Effector memory CD4-positive, alpha-beta T cell (primary cell): ENCODE measurements around the gene ZNF106.

Experiments
- DNase-seq, 3 donors: peaks; one replicate each; pipeline ENCODE4 v3.0.0-alpha.2; 2020
- H3K27ac ChIP-seq: 2 replicates; pipeline ENCODE4 v1.7.0; 2013; ENCODE audit warnings: mild to moderate bottlenecking, low read length, moderate library complexity; ENCODE audit not compliant: insufficient read depth, poor library complexity, severe bottlenecking
- H3K27me3 ChIP-seq: replicated peaks from 2 replicates; pipeline ENCODE4 v1.7.0; 2013; ENCODE audit warnings: mild to moderate bottlenecking, low read length; ENCODE audit not compliant: insufficient read depth, control insufficient read depth, poor library complexity, severe bottlenecking
- H3K36me3 ChIP-seq: 2 replicates; pipeline ENCODE4 v1.7.0; 2013; ENCODE audit warnings: mild to moderate bottlenecking, low read length, moderate library complexity; ENCODE audit not compliant: control insufficient read depth, insufficient read depth
- H3K4me1 ChIP-seq: 2 replicates; pipeline ENCODE4 v1.7.0; 2013; ENCODE audit warnings: low read length, mild to moderate bottlenecking; ENCODE audit not compliant: control insufficient read depth, insufficient read depth, poor library complexity, severe bottlenecking
- H3K4me3 ChIP-seq: 2 replicates; pipeline ENCODE4 v1.7.0; 2013; ENCODE audit warnings: low read length, low read depth, mild to moderate bottlenecking; ENCODE audit not compliant: insufficient read depth, poor library complexity, severe bottlenecking
- H3K9me3 ChIP-seq: 2 replicates; pipeline ENCODE4 v1.7.0; 2013; ENCODE audit warnings: mild to moderate bottlenecking, low read length, moderate library complexity; ENCODE audit not compliant: control insufficient read depth

ZNF106 gene

DNA sequence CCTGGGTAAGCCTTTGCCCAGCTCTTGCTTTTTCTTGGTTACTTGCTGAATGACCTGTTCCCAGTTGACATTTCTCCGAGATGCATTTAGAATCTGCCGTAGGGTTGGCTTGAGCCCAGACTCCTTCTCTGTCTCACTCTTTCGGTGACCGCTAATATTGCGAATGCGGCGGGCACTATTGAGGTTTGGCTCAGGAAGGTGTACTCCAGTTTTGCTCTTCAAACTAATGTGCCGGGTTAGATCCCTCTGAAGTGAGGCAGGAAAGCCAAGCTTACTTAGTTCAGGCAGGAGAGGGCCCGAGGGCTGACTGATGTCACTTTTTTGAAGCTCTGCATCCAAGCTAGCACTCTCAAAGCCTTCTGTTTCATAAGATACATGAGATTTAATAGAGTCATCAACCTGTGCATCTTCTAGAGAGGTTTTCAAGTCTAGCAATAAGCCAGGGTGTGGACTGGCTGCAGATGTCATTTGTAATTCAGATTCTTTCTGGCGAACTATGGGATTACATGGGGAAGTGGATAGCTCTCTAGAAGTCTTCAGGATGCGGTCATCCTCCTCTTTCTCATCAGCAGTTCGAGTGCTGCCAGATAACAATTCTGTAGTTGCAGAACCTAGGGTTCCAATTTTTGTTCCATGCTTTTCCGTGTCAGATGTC lies 41.0 kb downstream of the ZNF106 start:
- H3K27me3 ChIP-seq = no peaks in the 10 kb centered on the region
- peaks cover 46% of the 10 kb centered on the region for H3K36me3 ChIP-seq
- H3K4me3 ChIP-seq = no peak overlapping the region
- DNase-seq = no peak
- H3K4me1 ChIP-seq = no peaks in the 10 kb centered on the region
- no peak overlapping the region for H3K27ac ChIP-seq
- H3K9me3 ChIP-seq = no peaks in the 10 kb centered on the region

- no peak for DNase-seq
- Histone ChIP-seq H3K9me3 (no peaks in the 10 kb centered on the region), H3K27ac (no peak overlapping the region), H3K4me3 (no peak overlapping the region), H3K4me1 (no peaks in the 10 kb centered on the region), H3K27me3 (no peaks in the 10 kb centered on the region), H3K36me3 (peaks cover 51% of the 10 kb centered on the region)
Measured at GRCh38 chr15:42448281-42448680, 42.7 kb downstream of the ZNF106 start.

DNA sequence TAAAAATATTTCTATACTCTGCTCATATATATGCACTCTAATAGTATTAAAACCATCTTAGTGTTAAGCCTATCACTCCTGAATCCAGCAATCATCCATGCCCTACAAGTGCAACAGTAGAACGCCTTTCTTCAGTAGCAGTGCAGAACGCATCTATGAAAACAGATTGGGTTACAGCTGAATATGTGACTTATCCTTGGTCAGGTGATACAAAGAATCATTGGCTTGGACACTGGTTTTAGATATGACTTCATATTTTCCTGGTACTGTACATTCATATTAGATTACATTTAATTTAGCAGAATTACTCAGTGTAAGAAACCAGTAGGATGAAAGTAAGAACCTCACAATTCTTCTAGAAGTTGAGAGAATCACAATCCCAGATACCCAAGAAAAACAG lies 43.3 kb downstream of the ZNF106 start:
- Histone ChIP-seq H3K27me3 (no peaks in the 10 kb centered on the region), H3K27ac (no peak overlapping the region), H3K36me3 (peaks cover 51% of the 10 kb centered on the region), H3K4me1 (no peaks in the 10 kb centered on the region), H3K9me3 (no peaks in the 10 kb centered on the region), H3K4me3 (no peak overlapping the region)
- DNase-seq = no peak

DNA sequence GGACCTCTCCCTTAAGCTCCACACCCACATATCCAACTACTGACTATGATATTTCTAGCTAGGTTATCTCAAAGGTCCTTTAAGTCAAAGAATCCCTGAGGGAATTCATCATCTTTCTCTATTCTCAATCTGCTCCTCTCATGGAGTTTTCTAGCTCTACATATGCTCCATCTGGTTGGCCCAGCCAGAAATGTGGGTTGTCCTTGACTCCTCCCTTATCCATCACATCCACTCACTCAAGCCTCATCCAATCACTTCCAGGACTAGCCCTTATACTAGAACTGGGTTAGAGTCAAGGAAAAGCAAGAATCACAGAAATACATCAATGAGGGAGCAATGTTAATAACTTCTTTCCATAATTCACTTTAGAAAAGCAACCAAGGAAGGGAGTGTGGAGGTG lies 45.4 kb downstream of the ZNF106 start:
- Histone ChIP-seq H3K36me3 (peaks cover 47% of the 10 kb centered on the region), H3K4me1 (no peaks in the 10 kb centered on the region), H3K9me3 (no peaks in the 10 kb centered on the region), H3K27ac (no peak overlapping the region), H3K27me3 (no peaks in the 10 kb centered on the region), H3K4me3 (no peak overlapping the region)
- DNase-seq = no peak

DNA sequence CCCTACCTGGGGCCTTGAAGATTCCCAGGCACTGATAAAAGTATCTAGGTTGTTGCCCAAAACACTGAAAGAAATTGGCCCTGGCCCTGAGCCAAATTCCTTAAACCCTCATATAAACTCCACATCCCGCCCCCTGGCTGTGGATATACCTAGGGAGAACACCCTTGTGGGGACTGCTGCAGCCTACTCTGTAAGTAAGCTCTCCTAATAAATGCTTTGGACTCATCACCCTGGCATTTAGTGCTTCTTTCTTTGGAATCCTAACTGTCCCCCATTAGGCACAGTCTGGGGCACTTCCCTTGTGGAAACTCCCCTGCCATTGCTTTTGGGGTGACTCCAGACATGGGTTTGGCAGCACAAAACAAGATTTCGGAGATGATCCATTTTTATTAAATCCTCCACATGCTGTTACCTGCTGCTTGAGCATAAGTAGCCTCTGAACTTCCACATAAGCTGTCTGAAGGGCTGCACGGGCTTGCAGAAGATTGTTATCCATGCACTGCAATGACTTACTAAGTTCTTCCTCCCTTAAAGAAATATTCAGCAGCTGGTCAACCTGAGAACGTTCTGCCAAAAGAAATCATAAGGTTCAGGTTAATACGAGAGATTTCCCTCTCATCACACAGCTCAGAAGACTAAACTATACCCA lies 46.4 kb downstream of the ZNF106 start:
- Histone ChIP-seq H3K9me3 (no peaks in the 10 kb centered on the region), H3K27ac (no peak overlapping the region), H3K4me3 (no peak overlapping the region), H3K4me1 (no peaks in the 10 kb centered on the region), H3K27me3 (no peaks in the 10 kb centered on the region), H3K36me3 (peaks cover 44% of the 10 kb centered on the region)
- no peak for DNase-seq

- no peak for DNase-seq
- Histone ChIP-seq H3K4me3 (no peak overlapping the region), H3K27me3 (no peaks in the 10 kb centered on the region), H3K27ac (no peak overlapping the region), H3K9me3 (no peaks in the 10 kb centered on the region), H3K4me1 (no peaks in the 10 kb centered on the region), H3K36me3 (peaks cover 48% of the 10 kb centered on the region)
Measured at GRCh38 chr15:42427429-42428223, 63.3 kb downstream of the ZNF106 start.

DNA sequence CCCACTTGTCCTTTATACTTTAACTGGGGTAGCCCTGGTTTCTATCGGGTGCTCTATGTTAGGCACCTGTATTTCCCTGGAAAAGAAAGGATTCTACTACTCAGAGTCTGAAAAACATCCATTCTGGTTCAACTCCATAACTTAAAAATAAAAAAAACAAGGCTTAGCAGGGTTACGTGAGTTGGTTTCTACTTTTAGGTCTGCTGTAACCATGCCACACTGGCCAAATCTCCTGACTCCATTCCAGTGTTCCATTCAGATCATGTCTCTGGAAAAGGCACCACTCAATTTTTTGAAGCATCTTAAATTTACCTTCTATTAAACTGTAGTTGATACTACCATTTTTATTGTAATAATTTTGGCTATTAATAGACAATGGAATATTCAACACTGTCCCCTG lies 69.6 kb downstream of the ZNF106 start:
- H3K4me3 ChIP-seq = no peak overlapping the region
- no peaks in the 10 kb centered on the region for H3K27me3 ChIP-seq
- H3K9me3 ChIP-seq = no peaks in the 10 kb centered on the region
- H3K36me3 ChIP-seq = peaks cover 48% of the 10 kb centered on the region
- H3K27ac ChIP-seq = no peak overlapping the region
- DNase-seq = no peak
- H3K4me1 ChIP-seq = no peaks in the 10 kb centered on the region

DNA sequence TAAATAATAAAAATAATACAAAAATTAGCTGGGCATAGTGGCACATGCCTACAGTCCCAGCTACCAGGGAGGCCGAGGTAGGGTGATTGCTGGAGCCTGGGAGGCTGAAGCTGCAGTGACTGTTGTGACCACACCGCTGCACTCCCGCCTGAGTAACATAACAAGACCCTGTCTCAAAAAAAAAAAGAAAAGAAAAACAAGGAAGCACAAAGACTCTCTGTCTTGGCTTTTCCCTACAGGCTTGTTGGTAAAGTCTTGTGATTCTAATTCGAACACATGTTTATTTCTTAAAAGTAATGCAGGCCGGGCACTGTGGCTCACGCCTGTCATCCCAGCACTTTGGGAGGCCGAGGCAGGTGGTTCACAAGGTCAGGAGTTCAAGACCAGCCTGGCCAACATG lies 71.6 kb downstream of the ZNF106 start:
- Histone ChIP-seq H3K27me3 (no peaks in the 10 kb centered on the region), H3K36me3 (peaks cover 46% of the 10 kb centered on the region), H3K4me1 (no peaks in the 10 kb centered on the region), H3K9me3 (no peaks in the 10 kb centered on the region), H3K27ac (no peak overlapping the region), H3K4me3 (no peak overlapping the region)
- no peak for DNase-seq

DNA sequence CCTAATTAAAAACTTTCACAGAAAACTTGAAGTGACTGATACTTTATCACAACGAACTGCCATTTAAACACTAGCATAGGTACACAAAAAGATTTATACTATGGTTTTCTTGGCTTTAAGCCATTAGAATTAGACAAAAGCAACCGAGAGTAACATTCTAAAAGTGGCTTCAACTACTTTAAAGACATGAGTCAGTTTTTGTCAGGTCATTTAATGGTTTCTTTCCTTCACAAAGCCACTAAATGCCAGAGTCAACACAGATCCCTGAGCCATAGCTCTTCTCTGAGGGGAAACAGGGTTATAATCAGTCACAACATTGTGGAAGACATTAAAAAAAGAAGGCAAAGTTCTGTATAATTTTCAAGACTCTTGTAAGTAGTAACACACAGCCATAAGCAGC lies 77.0 kb downstream of the ZNF106 start:
- H3K27ac ChIP-seq = no peak overlapping the region
- no peaks in the 10 kb centered on the region for H3K9me3 ChIP-seq
- no peak overlapping the region for H3K4me3 ChIP-seq
- no peak for DNase-seq
- no peaks in the 10 kb centered on the region for H3K27me3 ChIP-seq
- H3K4me1 ChIP-seq = no peaks in the 10 kb centered on the region
- peaks cover 31% of the 10 kb centered on the region for H3K36me3 ChIP-seq

GRCh38 chr15:42411884-42412283 lies 79.1 kb downstream of the ZNF106 start:
- H3K36me3 ChIP-seq = peaks cover 20% of the 10 kb centered on the region
- no peaks in the 10 kb centered on the region for H3K9me3 ChIP-seq
- no peaks in the 10 kb centered on the region for H3K4me1 ChIP-seq
- H3K27me3 ChIP-seq = no peaks in the 10 kb centered on the region
- H3K27ac ChIP-seq = no peak overlapping the region
- no peak overlapping the region for H3K4me3 ChIP-seq
- no peak for DNase-seq
